OCI-LY3 (cell line): ENCODE results near the gene SCAI.

Experiments used
- H2AFZ ChIP-seq: fragments of 200-600, 300-600 bp; shearing (Covaris generic); 2 replicates; pipeline ENCODE4 v1.6.0; 2014; ENCODE audit warnings: antibody characterized with exemption, low read depth, low read length
- H3K27ac ChIP-seq: fragments of 200-600, 300-600 bp; sonication (generic); 2 replicates; pipeline ENCODE4 v1.5.1; 2014; ENCODE audit warnings: mild to moderate bottlenecking, low read length, moderate library complexity, mixed read lengths
- H3K27me3 ChIP-seq: fragments of 200-600, 300-600 bp; sonication (generic); 2 replicates; pipeline ENCODE4 v1.6.1; 2014; ENCODE audit warnings: low read depth, low read length, mixed read lengths
- H3K36me3 ChIP-seq: fragments of 200-600, 300-600 bp; sonication (generic); replicated peaks from 2 replicates; pipeline ENCODE3; 2014; ENCODE audit warnings: low read depth, low read length, mixed read lengths
- H3K4me1 ChIP-seq: fragments of 300-600, 200-600 bp; sonication (generic); 2 replicates; pipeline ENCODE4 v1.6.1; 2014; ENCODE audit warnings: low read length, mixed read lengths
- H3K4me2 ChIP-seq: fragments of 200-600, 300-600 bp; sonication (generic); 2 replicates; pipeline ENCODE4 v1.6.1; 2014; ENCODE audit warnings: low read length, mixed read lengths
- H3K4me3 ChIP-seq: fragments of 300-600, 200-600 bp; sonication (generic); 2 replicates; pipeline ENCODE4 v1.5.1; 2014; ENCODE audit warnings: antibody characterized with exemption, mild to moderate bottlenecking, low read length, moderate library complexity
- H3K79me2 ChIP-seq: fragments of 300-600, 200-600 bp; shearing (Covaris generic); 2 replicates; pipeline ENCODE4 v1.6.1; 2014; ENCODE audit warnings: mild to moderate bottlenecking, low read length, mixed read lengths
- H3K9ac ChIP-seq: fragments of 300-600, 200-600 bp; shearing (Covaris generic); 2 replicates; pipeline ENCODE4 v1.6.0; 2014; ENCODE audit warnings: mild to moderate bottlenecking, low read length, moderate library complexity
- H3K9me3 ChIP-seq: fragments of 200-600, 300-600 bp; shearing (Covaris generic); 2 replicates; pipeline ENCODE4 v1.6.1; 2014; ENCODE audit warnings: low read length, mixed read lengths; ENCODE audit not compliant: insufficient read depth
- H4K20me1 ChIP-seq: fragments of 200-600, 300-600 bp; sonication (generic); 2 replicates; pipeline ENCODE4 v1.6.1; 2016; ENCODE audit warnings: low read length, mixed read lengths; ENCODE audit not compliant: insufficient read depth
- CTCF ChIP-seq: fragments of 200-600, 300-600 bp; sonication (generic); IDR thresholded peaks from 2 replicates; pipeline ENCODE4 v1.5.1; 2014; ENCODE audit warnings: antibody characterized with exemption, low read length, low read depth
- EZH2phosphoT487 ChIP-seq: fragments of 200-600 bp; shearing (Covaris generic); IDR thresholded peaks from 2 replicates; pipeline ENCODE4 v1.6.1; 2018; ENCODE audit warnings: antibody characterized with exemption, mixed run types, low read depth

Gene SCAI

GRCh38 chr9:125008599-125008998, 134.7 kb downstream of the SCAI start:
- H3K79me2 ChIP-seq: no peaks in the 10 kb centered on the region
- no peaks in the 10 kb centered on the region for H3K36me3 ChIP-seq
- no peaks in the 10 kb centered on the region for H4K20me1 ChIP-seq
- no peaks in the 10 kb centered on the region for H3K4me1 ChIP-seq
- no peaks in the 10 kb centered on the region for H3K27me3 ChIP-seq
- H3K27ac ChIP-seq: no peak overlapping the region
- H3K9ac ChIP-seq: no peak overlapping the region
- no peak overlapping the region for H2AFZ ChIP-seq
- H3K9me3 ChIP-seq: no peaks in the 10 kb centered on the region
- no peak overlapping the region for H3K4me3 ChIP-seq
- H3K4me2 ChIP-seq: no peak overlapping the region
- TF ChIP-seq EZH2phosphoT487: no peak
- no peak for TF ChIP-seq CTCF

- H3K27me3 ChIP-seq: no peaks in the 10 kb centered on the region
- H3K27ac ChIP-seq: no peak overlapping the region
- H2AFZ ChIP-seq: no peak overlapping the region
- H4K20me1 ChIP-seq: no peaks in the 10 kb centered on the region
- TF ChIP-seq CTCF: no peak
- no peak for TF ChIP-seq EZH2phosphoT487
- H3K4me1 ChIP-seq: no peaks in the 10 kb centered on the region
- H3K36me3 ChIP-seq: no peaks in the 10 kb centered on the region
- no peak overlapping the region for H3K4me3 ChIP-seq
- H3K4me2 ChIP-seq: no peak overlapping the region
- H3K79me2 ChIP-seq: no peaks in the 10 kb centered on the region
- no peak overlapping the region for H3K9ac ChIP-seq
- no peaks in the 10 kb centered on the region for H3K9me3 ChIP-seq
These were observed 140.0 kb downstream of the SCAI start for GRCh38 chr9:125003332-125003731.

GRCh38 chr9:124983698-124984097, 159.6 kb downstream of the SCAI start:
- Histone ChIP-seq H3K4me2 (no peak overlapping the region), H3K4me1 (no peaks in the 10 kb centered on the region), H4K20me1 (no peaks in the 10 kb centered on the region), H2AFZ (no peak overlapping the region), H3K27ac (no peak overlapping the region), H3K27me3 (no peaks in the 10 kb centered on the region), H3K9ac (no peak overlapping the region), H3K9me3 (no peaks in the 10 kb centered on the region), H3K36me3 (no peaks in the 10 kb centered on the region), H3K4me3 (no peak overlapping the region), H3K79me2 (no peaks in the 10 kb centered on the region)
- TF ChIP-seq EZH2phosphoT487: no peak
- TF ChIP-seq CTCF: no peak

GRCh38 chr9:124980431-124980830, 162.9 kb downstream of the SCAI start:
- no peak overlapping the region for H2AFZ ChIP-seq
- H3K9me3 ChIP-seq: no peaks in the 10 kb centered on the region
- H3K36me3 ChIP-seq: no peaks in the 10 kb centered on the region
- no peaks in the 10 kb centered on the region for H3K4me1 ChIP-seq
- H3K79me2 ChIP-seq: no peaks in the 10 kb centered on the region
- TF ChIP-seq CTCF: no peak
- no peak for TF ChIP-seq EZH2phosphoT487
- no peaks in the 10 kb centered on the region for H4K20me1 ChIP-seq
- H3K4me2 ChIP-seq: no peak overlapping the region
- H3K4me3 ChIP-seq: no peak overlapping the region
- no peak overlapping the region for H3K9ac ChIP-seq
- H3K27me3 ChIP-seq: no peaks in the 10 kb centered on the region
- no peak overlapping the region for H3K27ac ChIP-seq
